K562 (cell line): ENCODE data around the gene HYOU1.

Source experiments
- CREB1 ChIP-seq, 2 experiments: sonication (generic) in 1 of 2; formaldehyde crosslinking in 1 of 2; IDR thresholded peaks; 2 replicates each; pipeline versions ENCODE4 v1.6.1 to v1.8.0; 2012 to 2022; ENCODE audit warnings: inconsistent platforms in 1 of 2, mild to moderate bottlenecking in 1 of 2, missing genetic modification reagents in 1 of 2, moderate library complexity in 1 of 2
- MEF2A ChIP-seq: IDR thresholded peaks from 2 replicates; pipeline ENCODE4 v1.6.1; 2011; ENCODE audit warnings: low read depth, mild to moderate bottlenecking, low read length, moderate library complexity; ENCODE audit not compliant: control insufficient read depth
- POLR2AphosphoS5 ChIP-seq: IDR thresholded peaks from 2 replicates; pipeline ENCODE4 v1.6.1; 2011; ENCODE audit warnings: mild to moderate bottlenecking, low read depth, low read length, moderate library complexity; ENCODE audit not compliant: control insufficient read depth, insufficient read depth
- ZNF436 ChIP-seq: fragments of 250-450, 450-650 bp; sonication (Bioruptor Pico); formaldehyde crosslinking; IDR thresholded peaks from 2 replicates; pipeline ENCODE4 v1.7.0; 2020; ENCODE audit warnings: mild to moderate bottlenecking

- TF ChIP-seq MEF2A: no peak
- no peak for TF ChIP-seq POLR2AphosphoS5
- no peak for TF ChIP-seq ZNF436
- TF ChIP-seq CREB1 (IDR thresholded peaks at IDR 0.05): no peak
- TF ChIP-seq CREB1 (CRISPR knock-in tag; IDR thresholded peaks at IDR 0.05): no peak
These were observed 24.8 kb upstream of the HYOU1 start for GRCh38 chr11:119081682-119082260.
